ENCODE results near the gene GPR161. TPM values are rescaled to one million over a fixed set of nuclear protein-coding genes. Genes with fewer than 3 reads are reported as not detected.

GPR161 gene
- total RNA-seq, 1 donor from 2014 or later, result 0.04 TPM

DNA sequence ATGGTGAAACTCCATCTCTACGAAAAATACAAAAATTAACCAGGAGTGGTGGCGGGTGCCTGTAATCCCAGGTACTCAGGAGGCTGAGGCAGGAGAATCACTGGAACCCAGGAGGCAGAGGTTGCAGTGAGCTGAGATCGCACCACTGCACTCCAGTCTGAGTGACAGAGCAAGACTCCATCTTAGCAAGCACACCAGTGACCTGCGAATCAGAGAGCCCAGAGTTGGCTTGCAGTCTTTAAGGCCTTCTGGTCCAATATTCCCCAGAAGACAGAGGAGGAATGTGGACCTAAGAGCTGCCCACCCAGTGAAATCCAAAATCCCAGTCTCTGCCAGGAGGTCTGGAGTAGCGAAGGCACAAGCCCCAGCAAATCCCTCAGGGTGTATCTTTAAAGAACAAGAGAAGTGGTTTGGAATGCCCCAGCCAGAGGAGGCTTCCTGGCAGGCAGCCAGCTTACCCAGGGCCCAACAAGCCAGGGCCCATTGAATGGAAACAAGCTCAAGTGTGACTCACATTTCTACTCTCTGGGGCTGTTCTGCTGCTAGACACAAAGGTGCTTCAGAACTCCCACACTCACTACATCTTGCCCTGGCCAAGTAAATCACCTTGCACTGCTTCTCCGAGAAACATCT lies 23.9 kb downstream of the GPR161 start:
- H3K9me3 Mint-ChIP-seq, result no peaks in the 10 kb centered on the region
- TF ChIP-seq, protein P1, sequence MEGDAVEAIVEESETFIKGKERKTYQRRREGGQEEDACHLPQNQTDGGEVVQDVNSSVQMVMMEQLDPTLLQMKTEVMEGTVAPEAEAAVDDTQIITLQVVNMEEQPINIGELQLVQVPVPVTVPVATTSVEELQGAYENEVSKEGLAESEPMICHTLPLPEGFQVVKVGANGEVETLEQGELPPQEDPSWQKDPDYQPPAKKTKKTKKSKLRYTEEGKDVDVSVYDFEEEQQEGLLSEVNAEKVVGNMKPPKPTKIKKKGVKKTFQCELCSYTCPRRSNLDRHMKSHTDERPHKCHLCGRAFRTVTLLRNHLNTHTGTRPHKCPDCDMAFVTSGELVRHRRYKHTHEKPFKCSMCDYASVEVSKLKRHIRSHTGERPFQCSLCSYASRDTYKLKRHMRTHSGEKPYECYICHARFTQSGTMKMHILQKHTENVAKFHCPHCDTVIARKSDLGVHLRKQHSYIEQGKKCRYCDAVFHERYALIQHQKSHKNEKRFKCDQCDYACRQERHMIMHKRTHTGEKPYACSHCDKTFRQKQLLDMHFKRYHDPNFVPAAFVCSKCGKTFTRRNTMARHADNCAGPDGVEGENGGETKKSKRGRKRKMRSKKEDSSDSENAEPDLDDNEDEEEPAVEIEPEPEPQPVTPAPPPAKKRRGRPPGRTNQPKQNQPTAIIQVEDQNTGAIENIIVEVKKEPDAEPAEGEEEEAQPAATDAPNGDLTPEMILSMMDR (IDR thresholded peaks at IDR 0.05), result no peak
- ATAC-seq (ENCODE audit: low read depth) (peak; percentile 21), DNase-seq (no peak)
- H3K4me3 Mint-ChIP-seq, result no peak overlapping the region
- no peaks in the 10 kb centered on the region for H3K4me1 Mint-ChIP-seq
- H3K27me3 Mint-ChIP-seq, result peaks cover 3% of the 10 kb centered on the region
- H3K36me3 Mint-ChIP-seq (ENCODE audit: low read depth), result no peaks in the 10 kb centered on the region
- intact Hi-C loops (cut with micrococcal nuclease), result no loop called here
- ChIA-PET POLR2A (no interaction called here), CTCF (no interaction called here)
- H3K27ac Mint-ChIP-seq, result no peak overlapping the region

DNA sequence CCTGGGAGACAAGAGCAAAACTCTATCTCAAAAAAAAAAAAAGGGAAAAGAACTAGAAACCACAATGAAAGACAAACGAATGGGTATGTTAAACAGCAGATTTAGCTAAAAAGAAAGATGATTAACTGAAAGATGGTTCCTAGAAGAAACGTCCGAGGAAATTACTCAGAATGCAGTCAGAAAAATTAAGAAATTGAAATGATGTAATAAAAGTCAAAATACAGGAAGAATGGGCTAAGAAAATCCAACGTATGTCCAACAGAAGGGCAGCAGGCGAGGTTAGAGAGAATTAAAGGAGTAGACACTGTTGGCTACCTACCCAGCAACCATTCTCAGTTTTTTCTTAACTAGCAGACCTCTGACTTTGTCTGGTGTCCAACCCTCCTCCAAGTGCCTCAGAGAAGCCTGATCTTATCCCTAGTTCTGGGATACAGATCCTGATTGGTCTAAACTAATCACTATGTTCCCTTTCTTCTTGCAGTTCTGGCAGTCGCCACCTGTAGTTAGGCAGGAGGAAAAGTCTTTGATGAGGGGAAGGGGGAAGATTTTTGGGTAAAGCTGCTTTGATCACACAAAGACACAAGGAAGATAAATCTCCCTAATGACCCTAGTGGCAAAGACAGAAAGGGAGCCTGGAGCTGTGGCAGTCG lies 25.7 kb downstream of the GPR161 start:
- Mint-ChIP-seq H3K27me3 (peaks cover 7% of the 10 kb centered on the region), H3K4me3 (no peak overlapping the region), H3K27ac (no peak overlapping the region), H3K36me3 (ENCODE audit: low read depth) (no peaks in the 10 kb centered on the region), H3K9me3 (no peaks in the 10 kb centered on the region), H3K4me1 (no peaks in the 10 kb centered on the region)
- TF ChIP-seq, protein P1 (IDR thresholded peaks at IDR 0.05), result no peak
- ATAC-seq (ENCODE audit: low read depth), result no peak
- intact Hi-C loops (cut with micrococcal nuclease), result no loop called here
- POLR2A ChIA-PET, result no interaction called here
- no peak for DNase-seq
- CTCF ChIA-PET, result no interaction called here

DNA sequence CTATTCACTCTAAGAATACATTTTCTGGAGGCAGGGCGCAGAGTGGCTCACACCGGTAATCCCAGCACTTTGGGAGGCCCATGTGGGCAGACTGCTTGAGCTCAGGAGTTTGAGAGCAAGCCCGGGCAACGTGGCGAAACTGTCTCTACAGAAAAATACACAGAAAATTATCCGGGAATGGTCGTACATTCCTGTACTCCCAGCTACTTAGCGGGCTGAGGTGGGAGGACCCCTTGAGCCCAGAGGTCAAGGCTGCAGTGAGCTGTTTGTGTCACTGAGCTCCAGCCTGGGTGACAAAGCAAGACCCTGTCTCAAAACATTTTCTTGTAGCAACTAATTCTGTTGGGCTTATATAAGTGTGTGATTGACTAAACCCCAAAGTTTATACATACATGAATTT lies 30.5 kb downstream of the GPR161 start:
- POLR2A ChIA-PET, result no interaction called here
- Mint-ChIP-seq H3K36me3 (ENCODE audit: low read depth) (no peaks in the 10 kb centered on the region), H3K4me3 (no peak overlapping the region), H3K4me1 (no peaks in the 10 kb centered on the region), H3K27me3 (peaks cover 13% of the 10 kb centered on the region), H3K9me3 (no peaks in the 10 kb centered on the region), H3K27ac (no peak overlapping the region)
- CTCF ChIA-PET, result no interaction called here
- TF ChIP-seq, protein P1 (IDR thresholded peaks at IDR 0.05), result no peak
- ATAC-seq (ENCODE audit: low read depth) (no peak), DNase-seq (no peak)
- intact Hi-C loops (cut with micrococcal nuclease), result no loop called here

DNA sequence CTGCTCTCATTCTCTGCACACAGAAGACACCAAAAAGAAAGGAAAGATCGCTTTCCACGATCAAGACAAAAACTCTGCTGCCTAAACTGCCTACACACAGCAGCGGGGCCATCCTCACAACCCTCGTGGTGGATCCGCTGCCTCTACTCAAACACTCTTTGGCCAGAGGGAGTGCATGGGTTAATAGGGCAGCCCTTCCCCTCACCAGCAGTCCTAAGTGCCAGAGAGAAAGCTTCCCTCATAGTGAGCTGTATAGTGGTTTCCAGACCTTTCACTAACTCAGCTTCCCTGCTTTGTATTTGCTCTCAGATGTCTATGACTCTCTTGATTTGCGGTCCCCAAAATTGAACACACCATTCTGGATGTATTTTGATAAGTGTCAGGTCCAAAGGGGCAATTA lies 30.9 kb downstream of the GPR161 start:
- no peaks in the 10 kb centered on the region for H3K4me1 Mint-ChIP-seq
- TF ChIP-seq, protein P1 (IDR thresholded peaks at IDR 0.05), result no peak
- H3K27ac Mint-ChIP-seq, result no peak overlapping the region
- intact Hi-C loops (cut with micrococcal nuclease), result no loop called here
- H3K27me3 Mint-ChIP-seq, result peaks cover 13% of the 10 kb centered on the region
- ATAC-seq (ENCODE audit: low read depth), result no peak
- H3K9me3 Mint-ChIP-seq, result no peaks in the 10 kb centered on the region
- no peak overlapping the region for H3K4me3 Mint-ChIP-seq
- H3K36me3 Mint-ChIP-seq (ENCODE audit: low read depth), result no peaks in the 10 kb centered on the region
- DNase-seq, result no peak
- ChIA-PET CTCF (no interaction called here), POLR2A (no interaction called here)

DNA sequence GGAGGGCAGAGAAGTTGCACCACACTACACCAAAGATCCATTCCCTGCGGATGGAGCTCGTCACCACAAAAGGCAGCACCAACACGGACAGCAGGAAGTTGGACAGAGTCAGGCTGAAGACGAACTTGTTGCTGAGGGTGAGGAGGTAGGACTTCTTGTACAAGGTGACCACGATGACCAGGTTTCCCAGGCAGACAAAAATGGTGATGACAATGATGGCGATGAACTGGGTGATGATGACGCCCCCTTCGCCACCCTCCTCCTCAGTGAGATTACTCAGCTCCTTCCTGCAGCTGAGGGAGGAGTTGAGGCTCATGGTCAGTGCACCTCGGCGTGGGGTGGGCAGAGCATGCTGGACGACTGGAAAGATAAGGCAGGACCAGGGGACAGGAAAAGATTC lies 32.2 kb downstream of the GPR161 start:
- no peak for ATAC-seq (ENCODE audit: low read depth)
- Mint-ChIP-seq H3K36me3 (ENCODE audit: low read depth) (no peaks in the 10 kb centered on the region), H3K4me3 (no peak overlapping the region), H3K27me3 (peaks cover 13% of the 10 kb centered on the region), H3K4me1 (no peaks in the 10 kb centered on the region), H3K9me3 (no peaks in the 10 kb centered on the region), H3K27ac (no peak overlapping the region)
- POLR2A ChIA-PET, result interaction anchor here (0.6 kb wide), 1 partner anchor 11 kb away, joined by 4 read pairs; no protein-coding TSS in a partner anchor
- TF ChIP-seq, protein P1 (IDR thresholded peaks at IDR 0.05), result no peak
- DNase-seq, result no peak
- CTCF ChIA-PET, result no interaction called here
- intact Hi-C loops (cut with micrococcal nuclease), result no loop called here
